ENCODE results near the gene PPP4R4.
"Not testable (repeated sequence)": the region's sequence is repeated elsewhere in the genome, so short reads cannot be mapped to it uniquely, and the experiment has no call there.

PPP4R4 gene

DNA sequence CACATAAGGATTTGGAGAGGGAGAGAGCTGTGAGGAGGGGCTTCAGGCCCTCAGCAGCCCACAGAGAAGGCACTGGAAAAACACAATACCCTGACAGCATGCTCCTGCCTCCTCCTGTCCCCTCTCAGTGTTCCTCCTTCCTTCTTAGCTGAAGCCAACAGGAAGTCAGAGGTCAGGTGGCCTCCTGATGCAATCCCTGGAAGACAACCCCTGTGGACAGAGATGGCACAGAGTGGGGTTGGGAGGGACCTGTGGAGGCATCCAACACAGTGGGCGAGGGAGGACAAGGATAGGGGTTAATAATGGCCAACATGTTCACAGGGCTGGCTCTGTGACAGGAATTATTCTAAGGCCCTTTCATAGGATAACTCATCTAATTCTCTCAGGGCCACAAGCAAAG is 29.4 kb upstream of the PPP4R4 start:
- DNase-seq, result no peak

DNA sequence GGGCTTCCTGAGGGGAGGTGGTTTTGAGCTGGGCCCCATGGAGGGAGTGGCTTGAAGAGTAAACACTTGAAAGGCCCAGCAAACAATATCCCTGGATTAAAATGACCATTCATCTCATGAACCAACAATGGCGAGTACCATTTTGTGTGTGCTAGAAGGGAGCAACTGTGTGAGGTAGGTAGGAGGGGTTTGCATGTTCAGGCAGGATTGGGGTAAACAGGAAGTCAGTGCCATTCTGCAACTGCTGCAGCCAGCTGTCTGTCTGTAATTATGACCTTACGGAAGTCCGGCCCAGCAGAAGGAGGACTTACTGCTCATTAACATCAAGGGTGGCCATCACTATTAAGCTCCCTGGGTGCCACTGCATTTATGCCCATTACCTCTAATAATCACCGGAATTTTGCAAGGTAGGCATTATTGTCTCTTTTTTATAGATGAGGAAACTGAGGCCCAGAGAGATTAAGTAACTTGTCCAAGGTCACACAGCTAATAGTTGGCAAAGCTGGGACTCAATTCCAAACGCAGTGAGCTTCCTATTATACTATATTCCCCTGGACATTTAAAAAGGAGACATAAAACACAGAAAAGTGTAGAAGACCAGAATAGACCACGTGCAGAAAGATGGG is 28.1 kb upstream of the PPP4R4 start:
- no peak for DNase-seq

DNA sequence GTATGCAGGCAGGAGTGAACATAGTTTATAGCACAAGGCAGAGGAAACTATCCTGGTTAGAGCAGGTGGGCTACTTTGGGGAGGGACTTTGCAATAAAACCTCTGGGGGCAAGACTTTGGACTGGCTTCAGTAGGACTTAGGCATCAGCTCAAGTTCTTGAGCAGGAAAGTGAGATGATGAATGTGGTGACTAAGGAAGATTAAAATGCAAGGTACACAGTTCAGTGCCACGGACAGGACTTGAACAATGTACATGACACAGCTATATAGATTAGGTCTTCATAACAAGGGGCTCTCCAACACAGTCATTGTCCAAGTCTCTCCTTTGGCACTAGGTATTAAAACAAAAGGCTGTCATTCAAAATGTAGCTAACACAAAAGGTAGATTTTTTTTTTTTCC is 21.4 kb upstream of the PPP4R4 start:
- DNase-seq, result no peak

DNA sequence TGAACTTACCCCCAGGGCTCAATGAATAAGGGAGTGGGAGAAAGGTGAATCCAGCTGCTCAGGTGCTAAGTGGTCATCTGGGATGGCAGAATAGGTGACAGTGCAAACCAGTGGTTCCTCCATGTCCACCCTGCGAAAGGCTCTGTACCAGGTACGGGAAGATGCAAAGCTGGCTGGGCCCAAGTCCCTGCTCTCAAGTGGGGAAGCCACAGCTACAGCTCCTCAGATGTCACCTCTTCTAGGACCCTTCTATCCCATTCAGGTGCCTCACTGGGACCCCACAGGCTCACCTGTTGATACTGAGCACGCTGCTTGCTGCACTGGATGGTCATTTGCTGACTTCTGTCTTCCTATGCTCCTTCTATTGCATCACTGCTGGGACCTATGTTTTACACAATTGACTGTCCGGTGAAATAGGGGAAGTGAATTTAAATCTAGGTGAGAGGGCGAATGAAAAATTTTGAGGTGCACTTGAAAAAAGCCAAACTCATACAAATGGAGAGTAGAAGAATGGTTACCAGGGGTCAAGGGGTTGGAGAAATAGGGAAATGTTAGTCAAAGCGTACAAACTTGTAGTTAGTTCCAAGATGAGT is 20.3 kb upstream of the PPP4R4 start:
- no peak for DNase-seq

DNA sequence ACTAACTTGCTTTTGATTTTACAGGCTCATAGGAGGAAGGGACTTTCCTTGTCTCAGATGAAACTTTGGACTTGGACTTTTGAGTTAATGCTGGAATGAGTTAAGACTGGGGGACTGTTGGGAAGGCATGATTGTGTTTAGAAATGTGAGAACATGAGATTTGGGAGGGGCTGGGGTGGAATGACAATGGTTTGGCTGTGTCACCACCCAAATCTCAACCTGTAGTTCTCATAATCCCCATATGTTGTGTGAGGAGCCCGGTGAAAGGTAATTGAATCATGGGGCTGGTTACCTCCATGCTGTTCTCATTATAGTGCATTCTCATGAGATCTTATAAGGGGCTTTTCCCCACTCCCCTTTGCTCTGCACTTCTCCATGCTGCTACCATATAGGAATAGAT is 18.0 kb upstream of the PPP4R4 start:
- not testable (repeated sequence) for DNase-seq

DNA sequence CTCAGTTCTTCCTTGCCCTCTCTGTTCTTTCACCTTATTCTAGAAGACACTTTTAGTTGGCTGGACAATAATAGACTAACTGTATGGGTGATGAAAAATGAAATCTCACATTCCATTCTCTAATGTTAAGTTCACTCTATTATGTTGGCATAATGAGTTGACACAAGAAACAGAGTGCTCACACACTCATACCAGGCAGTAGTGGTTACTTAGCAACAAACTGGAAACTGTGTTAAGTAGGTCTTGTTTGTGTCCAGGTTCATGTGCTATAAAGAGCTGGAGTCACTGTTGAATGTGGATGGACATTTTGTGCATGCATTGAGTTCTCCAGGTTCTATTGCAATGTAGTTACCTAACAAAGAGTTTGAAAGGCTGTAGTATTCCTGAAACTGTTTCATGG is 16.9 kb upstream of the PPP4R4 start:
- no peak for DNase-seq

DNA sequence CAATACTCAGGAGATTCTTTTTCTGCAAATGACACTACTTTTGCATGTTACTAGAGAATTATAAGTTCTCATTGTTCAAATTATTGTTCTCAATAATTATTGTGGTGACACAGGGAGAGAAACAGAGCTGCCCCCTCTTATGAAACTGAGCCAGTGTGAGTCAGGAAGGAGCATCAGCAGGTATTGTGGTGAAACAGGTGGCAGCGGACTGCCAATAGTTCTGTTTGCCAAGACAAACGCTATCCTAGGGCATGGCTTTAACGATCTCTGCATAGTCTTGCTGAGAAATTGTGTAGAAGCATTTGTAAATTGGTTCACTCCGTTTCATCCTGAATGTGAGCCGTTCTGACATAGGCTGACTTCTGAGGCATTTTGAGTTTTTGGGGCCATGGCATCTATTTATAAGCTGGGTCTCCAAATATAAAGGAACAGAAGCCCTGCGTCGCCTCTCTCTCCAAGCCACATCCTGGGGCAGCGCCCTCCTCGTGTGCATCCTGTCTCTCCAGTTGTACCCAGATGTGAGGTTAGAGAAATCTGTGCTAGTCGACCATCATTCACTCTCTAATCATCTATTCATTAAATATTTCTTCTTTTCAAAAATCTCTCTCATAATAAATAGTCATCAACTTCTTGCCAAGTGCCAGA is 15.8 kb upstream of the PPP4R4 start:
- peak; percentile 36 for DNase-seq

DNA sequence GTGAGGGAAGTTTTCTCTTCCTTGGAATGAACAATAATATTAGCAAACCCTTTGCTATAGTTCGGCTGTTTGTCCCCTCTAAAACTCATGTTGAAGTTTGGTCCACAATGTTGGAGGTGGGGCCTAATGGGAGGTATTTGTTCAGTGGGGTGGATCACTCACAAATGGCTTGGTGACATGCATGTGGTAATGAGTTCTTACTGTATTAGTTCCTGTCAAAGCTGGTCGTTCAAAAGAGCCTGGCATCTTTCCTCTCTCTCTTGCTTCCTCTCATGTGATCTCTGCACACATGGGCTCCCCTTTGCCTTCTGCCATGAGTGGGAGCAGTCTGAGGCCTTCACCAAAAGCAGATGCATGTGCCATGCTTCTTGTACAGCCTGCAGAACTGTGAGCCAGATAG is 13.1 kb upstream of the PPP4R4 start:
- DNase-seq, result no peak

DNA sequence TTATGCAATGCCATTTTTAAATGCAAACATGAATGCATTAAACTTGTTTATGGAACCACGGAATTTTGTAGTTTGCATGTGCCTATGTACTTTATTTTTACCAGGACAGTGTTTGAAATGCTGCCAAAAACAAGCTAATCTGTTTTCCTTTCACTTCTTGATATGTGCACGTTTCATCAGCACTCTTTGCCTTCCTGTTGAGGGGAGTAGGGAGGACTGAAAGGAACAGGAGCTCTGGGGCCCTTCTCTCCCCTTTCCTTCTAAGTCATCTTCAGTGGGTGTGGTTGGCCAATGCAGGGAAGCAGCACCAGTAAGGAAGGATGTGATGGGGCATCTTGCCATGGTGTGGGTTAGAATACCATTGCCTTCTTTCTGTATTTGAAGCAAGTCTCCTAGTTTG is 12.1 kb upstream of the PPP4R4 start:
- no peak for DNase-seq

DNA sequence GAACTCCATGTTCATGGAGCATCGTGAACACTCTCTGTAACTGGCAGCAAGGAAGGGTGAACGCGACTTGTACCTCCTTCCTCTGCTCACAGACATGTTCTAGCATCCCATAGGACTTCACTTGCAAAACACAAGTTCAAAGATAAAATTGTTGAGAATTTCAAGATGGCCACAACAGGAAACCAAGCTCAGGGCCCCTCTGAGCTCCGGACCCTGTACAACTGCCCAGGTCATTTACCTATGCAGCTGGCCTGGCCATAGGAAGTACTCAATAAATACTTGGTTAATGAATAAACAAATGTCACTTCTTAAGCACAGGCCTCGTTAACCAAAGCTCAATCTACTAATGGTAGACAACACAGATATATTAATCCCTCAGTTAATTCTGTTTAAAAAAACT is 11.7 kb upstream of the PPP4R4 start:
- DNase-seq, result no peak

DNA sequence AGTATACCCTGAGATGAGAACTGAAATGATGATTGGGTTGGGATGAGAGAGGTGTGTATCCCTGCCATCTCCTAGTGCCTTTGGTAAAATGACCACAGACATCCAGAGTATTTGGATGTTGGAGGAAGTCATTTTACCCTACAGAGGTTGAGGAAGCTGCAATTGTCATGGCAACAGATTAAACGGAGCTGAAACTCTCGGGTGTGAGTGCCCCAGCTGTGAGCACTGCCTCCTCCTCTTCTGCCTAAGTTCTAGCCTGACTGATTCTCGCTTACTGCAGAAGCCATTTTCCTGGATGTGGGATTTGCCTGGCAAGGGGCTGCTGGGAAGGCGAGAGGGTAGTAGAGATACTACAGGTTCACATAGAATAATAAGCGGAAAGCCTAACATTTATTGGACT is 10.3 kb upstream of the PPP4R4 start:
- DNase-seq, result no peak

DNA sequence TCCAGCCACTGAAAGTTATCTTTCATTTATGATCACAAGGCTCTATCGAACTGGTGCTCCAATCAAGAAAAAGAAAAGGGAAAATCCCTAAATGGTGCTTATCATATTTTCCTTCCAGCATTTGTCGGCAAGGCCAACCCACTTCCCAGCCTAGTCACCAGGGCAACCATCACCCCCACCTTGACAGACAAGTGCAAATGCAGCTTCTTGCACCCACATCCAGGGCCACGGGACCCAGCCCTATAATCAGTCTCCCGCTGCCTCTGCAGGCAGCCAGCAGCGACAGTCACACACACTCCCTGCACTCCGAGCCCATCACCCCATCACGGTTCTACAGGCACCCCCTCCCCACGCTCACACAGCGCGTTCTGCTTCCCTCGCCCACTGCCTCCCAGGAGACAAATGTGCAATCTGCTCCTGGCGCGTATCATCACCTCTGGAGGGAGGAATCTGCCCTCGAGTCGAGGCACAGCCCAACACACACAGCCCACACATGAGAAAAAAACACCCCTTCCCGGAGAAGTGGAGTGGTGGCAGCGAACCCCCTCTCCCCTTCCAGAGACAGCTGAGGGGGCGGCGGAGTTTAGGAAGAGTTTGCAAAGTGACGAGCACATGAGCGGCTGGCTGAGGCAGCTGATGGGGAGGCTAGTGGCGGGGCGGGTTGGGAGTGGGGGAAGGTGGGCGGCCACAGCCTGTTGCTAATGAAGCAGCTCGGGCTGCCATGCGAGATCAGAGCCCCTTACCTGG is 9.3 kb upstream of the PPP4R4 start:
- DNase-seq, result no peak

DNA sequence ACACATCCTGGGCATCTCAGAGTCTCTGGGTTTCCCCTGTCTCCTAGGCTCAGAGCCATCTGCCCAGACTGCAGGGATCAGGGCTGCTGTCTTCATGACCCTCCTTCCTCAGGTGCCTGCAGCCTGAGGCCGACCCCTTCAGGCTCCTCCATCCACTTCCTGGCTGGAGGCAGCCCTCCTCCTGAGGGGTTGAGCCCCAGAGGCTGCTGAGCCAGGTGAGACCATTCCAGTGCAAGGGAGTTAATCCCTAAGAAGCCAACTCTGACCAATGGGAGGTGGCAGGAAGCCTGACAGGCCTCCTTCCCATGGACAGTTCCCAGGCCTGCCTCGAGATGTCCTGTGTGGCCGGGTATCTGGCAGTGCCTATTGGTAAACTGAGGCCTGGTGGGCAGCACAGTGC is 8.4 kb upstream of the PPP4R4 start:
- DNase-seq, result no peak

DNA sequence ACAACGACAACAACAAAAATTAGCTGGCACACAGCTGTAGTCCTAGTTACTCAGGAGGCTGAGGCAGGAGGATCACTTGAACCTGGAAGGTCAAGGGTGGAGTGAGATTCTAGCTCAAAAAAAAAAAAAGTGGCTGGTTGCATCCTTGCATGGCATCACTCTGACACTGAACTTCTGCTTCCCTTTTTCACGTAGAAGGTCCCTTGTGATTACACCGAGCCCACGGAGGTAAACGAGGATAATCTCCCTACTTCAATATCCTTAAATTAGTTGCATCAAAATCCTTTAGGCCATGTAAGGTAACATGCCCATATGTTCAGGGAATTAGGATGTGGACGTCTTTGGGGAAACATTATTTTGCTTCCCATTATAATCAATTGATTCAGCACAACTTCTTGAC is 4.0 kb upstream of the PPP4R4 start:
- no peak for DNase-seq

DNA sequence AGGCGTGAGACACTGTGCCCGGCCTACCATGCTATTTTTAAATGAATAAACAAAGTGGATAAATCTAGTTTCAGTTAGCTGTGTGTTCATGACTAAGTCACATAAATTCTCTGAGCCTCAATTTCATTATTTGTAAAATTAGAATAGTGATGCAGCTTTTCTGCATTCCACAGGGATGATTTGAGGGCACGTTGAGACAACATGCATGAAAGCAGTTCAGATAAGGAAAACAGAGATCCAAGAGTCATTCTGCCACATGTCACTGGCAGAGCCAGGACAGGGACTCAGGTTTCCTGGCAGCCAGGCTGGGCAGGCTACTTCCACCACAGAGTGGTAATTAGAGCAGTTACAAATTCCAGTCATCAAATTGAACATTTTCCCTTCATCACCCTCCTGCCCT is 2.9 kb upstream of the PPP4R4 start:
- no peak for DNase-seq

DNA sequence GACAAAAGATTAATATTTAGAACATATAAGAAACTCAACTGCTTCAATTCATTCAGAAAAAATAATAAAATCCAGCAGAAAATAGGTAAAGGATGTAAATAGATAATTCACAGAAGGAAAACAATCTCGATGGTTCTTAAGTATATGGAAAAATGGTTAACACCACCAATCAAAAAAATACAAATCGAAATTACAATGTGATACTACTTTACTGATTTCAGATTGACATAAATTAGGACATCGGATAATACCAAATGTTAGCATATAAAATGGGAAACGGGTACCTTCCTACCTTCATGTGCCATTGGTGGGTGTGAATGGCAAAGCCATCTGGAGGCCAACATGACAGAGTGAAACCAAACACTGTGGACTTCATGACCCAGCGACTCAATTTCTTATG is 1.6 kb upstream of the PPP4R4 start:
- no peak for DNase-seq

DNA sequence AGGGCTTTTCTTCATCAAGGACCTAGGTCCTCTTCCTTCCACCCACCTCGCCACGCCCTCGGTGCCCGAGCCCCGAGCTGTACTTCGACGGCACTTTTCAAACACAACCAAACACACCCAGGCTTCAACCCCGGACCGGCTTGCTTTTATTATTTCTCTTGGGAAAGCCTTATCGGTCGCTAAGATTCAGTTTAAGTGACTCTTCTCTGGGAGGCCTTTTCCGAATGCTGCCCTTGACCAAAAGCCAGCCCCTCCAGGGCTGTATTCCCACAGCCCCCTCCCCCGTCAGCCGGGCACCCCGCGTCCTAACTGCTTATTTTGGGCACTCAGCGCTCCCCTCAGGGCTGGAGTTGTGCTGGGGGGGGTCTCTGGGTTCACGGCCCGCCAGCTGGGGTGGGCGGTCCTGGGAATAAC is 644 bp upstream of the PPP4R4 start:
- no peak for DNase-seq

DNA sequence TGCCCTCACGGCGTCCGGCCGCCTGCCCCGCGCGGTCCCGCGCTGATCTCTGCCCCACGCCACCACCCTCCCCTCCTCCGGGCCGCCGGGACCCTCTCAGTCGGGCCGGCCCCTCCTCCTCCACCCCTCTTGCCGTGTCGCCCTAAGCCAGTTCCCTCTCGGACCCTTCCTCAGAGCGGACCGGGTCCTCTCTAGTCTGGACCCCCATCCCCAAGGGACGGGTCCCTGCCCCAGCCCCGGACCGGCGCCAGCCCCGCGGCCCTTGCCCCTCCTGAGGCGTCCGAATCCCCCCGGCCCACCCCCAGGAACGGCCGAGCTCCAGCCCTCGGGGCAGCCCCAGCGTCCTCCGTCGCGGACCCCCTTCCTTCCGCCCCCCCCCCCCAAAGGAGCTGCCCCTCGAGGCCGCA is 485 bp downstream of the PPP4R4 start:
- DNase-seq, result no peak

DNA sequence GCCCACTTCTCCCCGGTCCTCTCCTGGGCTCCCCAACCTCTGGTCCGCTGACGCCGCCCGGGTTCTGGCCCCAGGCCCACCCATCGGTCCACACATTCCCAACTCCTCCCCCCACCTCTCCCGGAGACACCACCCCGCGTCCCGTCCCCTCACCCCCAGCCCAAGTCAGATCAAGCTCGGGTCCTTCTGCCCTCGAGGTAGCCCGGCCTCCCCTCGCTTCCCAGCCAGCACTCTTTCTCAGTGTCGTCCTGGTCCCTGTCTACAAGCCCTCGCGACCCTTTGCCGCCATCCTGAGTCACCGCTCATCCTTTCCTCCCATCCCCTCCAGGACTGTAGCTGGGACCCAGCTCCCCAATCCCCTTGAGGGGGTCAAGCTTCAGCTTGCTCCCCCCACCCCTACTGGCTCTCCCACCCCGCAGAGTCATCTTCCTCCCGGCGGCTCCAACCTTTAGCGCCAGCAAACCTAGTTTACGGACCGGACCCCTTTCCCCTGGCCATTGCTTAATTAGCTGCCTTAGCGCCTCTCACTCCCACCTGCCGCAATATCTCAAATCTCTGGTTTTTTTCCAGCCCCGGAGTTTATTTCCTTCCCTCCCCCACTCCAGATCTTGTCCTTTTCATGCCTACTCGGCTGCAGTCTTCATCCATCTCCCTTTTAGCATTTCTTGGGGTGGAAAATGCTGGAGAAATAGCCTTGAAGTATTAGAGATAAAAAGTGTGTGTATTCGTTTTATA is 1.1 kb downstream of the PPP4R4 start:
- DNase-seq, result no peak

DNA sequence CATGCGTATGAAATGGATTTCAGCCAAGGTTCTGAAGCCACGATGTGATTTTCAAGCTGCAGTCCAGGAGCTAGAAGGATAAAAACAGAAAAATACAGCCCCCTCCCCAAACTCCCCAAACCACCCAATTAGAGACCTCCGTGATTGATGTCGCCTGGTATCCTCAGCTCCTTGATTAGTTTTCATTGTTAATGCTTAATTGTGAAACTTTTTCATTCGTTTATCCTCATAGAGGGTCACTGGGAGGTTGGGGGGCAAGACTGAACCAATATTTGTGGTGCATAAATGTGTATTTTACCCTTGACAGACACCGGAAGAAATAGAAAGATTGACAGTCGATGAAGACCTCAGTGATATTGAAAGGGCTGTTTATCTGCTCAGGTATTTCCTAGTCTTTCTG is 1.6 kb downstream of the PPP4R4 start:
- DNase-seq, result no peak

DNA sequence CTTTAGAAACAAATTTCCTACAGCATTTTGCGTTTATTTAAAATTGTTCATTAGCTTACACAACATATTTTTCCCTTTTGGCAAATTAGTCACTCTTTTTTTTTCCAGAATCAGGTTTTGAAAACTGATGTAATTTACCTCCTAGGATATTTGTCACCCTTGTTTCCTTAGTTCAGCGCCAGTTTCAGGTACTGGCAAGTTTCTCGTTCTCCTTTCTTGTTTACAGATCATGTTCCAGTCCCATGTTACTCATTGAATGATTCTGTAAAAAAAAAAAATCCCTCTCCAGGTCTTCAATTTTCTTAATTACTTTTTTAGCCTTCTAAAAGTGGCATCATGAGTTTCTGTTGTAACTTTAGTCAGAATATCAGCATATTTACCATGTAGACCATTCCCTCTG is 2.7 kb downstream of the PPP4R4 start:
- DNase-seq, result no peak

DNA sequence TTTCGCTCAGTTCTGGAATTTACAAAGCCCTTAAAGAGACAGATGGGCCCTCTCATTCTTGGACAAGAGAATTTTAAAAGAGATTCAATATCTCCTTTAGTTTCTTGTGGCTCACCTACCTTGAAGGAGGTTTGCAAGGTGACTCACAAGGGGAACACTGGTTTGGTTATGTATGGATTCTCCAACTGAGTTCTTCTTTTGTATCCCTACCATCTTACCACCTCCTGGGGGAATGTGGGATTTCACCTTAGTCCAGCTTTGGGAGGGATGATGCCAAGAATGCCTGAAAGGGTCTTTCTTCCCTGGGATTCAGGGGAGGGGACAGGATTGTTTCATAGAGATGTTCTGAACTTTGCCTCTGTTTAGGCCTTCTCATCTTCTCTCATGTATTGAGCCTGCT is 3.7 kb downstream of the PPP4R4 start:
- no peak for DNase-seq

DNA sequence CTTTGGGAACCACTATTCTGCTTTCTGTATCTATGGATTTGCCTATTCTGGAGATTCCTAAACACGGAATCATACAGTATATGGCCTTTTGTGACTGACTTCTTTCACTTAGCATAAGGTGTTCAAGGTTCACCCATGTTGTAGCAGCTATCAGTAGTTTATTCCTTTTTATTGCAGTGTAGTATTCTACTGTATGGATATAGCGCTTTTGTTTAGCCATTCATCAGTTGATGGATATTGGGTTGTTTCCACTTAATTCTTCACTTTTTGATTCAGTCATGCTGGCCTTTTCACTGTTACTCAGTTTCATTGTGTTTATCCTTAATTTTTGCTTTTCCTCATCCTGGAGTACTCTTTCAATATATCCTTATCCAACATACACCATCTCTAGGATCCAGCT is 5.1 kb downstream of the PPP4R4 start:
- DNase-seq, result no peak

All from CD4-positive, alpha-beta T cell treated with Interferon gamma for 1 hour (primary cell).